GM18505 (cell line): ENCODE results near the gene TRPM4.
"Not testable (repeated sequence)": the region's sequence is repeated elsewhere in the genome, so short reads cannot be mapped to it uniquely, and the experiment has no call there.

Source experiments
- ATAC-seq: cut with Tn5 transposase; IDR thresholded peaks from one replicate; pipeline ENCODE4 v1.9.1; 2021; ENCODE audit not compliant: unreplicated experiment
- POLR2A ChIP-seq: IDR thresholded peaks from 4 replicates; pipeline ENCODE4 v1.6.1; 2011; ENCODE audit warnings: borderline replicate concordance; ENCODE audit not compliant: insufficient read depth, insufficient read length; ENCODE audit errors: extremely low read depth

Gene TRPM4

GRCh38 chr19:49135686-49136085, 21.9 kb upstream of the TRPM4 start:
- no peak for TF ChIP-seq POLR2A
- ATAC-seq: no peak

- no peak for TF ChIP-seq POLR2A
- no peak for ATAC-seq
These were observed 20.8 kb upstream of the TRPM4 start for GRCh38 chr19:49136771-49137171.

- TF ChIP-seq POLR2A: no peak
- no peak for ATAC-seq
These were observed 16.6 kb upstream of the TRPM4 start for GRCh38 chr19:49140951-49141350.

- no peak for ATAC-seq
- no peak for TF ChIP-seq POLR2A
These were observed 16.2 kb upstream of the TRPM4 start for GRCh38 chr19:49141352-49141751.

DNA sequence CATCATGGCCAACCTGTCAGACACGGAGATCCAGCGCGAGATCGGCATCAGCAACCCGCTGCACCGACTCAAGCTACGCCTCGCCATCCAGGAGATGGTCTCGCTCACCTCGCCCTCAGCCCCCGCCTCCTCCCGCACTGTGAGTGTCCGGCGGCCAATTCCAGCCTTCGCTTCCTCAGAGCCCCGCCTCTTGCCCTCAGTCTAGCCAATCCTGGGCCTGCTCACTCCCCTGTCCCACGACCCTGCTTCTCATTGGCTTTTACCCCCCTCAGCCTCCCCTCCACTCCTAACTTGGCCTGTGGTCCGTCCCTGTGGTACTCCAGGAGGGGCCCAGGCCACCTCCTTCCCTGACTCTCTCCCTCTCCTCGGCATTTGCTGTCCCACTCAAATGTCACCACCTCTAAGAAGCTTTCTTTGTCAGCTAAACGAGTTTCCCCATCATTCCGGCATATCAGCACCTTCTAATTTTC, 14.7 kb upstream of the TRPM4 start:
- peak; percentile 65 for ATAC-seq
- TF ChIP-seq POLR2A: no peak

DNA sequence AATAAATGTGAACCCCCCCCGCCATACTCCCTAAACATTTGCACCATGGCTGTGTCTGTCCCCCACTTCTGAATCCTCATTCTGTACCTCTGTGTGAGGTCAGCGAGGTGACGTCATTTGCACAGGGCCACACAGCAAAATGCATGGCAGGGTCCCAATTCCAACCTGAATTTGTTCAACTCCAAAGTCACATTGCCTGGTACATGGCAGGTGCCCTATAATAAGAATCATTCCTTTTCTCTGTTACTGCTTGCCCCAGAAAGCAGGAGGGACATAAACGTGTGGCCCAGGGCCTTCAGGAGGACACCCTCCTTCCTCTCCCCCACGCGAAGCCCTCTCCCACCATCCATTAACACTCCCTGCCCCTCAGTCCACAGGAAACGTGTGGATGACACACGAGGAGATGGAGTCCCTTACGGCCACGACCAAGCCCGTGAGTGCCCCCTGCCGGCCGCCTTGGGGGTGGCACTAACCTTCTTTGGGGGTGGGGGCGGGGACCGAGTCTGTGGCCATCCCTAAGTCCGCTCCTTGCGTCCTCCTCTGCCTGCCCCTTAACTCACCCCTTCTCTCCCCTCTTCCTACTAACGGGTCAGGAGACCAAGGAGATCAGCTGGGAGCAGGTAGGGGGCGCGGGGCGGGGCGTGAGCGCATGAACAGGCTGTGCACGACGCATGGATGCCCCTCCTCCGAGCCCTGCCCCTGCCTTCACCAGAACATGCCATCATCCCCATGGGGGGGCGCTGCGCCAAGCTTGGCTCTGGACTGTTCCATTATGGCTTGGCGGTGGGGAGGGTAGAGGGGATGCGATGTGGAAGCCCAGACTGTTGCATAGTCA, 11.8 kb upstream of the TRPM4 start:
- ATAC-seq: no peak
- no peak for TF ChIP-seq POLR2A

- not testable (repeated sequence) for ATAC-seq
These were observed 11.2 kb upstream of the TRPM4 start for GRCh38 chr19:49146408-49146770.

- TF ChIP-seq POLR2A: no peak
These were observed 9.4 kb upstream of the TRPM4 start for GRCh38 chr19:49148044-49148682.

GRCh38 chr19:49148784-49149651, 8.6 kb upstream of the TRPM4 start:
- ATAC-seq: no peak

More at GRCh38 chr19:49148044-49148682, 9.4 kb upstream of the TRPM4 start:
- no peak for ATAC-seq

DNA sequence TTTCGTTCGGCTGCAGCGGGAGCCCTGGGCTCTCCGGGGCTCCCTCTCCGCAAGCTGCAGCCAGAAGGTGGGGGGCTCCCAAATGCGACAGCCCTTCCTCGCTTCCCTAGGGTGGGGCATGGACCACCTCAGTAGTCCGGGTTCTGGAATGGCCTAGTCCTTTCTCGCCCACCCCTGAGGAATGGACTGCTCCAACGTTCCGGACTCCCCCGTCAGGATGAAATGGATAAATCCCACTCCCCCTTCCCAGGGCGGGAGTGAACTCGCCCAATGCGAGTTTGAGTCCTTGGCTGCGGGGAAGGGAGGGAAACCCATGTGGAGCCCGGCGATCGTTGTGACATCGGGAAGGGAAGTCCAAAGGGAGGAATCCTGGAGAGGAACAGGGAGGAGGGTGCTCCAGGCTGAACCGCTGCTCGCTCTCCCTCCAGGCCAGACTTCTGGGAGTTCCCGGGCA, 7.9 kb upstream of the TRPM4 start:
- ATAC-seq: no peak
- TF ChIP-seq POLR2A: no peak

More at GRCh38 chr19:49148784-49149651, 8.6 kb upstream of the TRPM4 start:
- no peak for TF ChIP-seq POLR2A

- TF ChIP-seq POLR2A: no peak
- no peak for ATAC-seq
These were observed 7.3 kb upstream of the TRPM4 start for GRCh38 chr19:49150106-49150943.

DNA sequence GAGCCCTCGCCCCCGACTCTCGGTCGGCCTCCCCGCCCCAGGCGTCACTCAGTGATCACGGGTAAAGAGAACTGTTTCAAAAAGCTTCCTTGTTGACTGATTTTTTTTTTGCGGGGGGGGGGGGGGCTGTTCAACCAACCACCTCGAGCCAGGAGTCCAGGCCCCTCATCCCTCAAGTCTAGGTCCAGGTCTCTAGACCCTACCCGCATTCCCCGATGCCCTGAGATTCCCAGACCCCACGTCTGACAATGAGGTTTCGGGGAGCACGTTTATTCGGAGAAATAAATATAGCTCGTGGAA, 6.7 kb upstream of the TRPM4 start:
- no peak for ATAC-seq
- TF ChIP-seq POLR2A: no peak
